Measurements from ENCODE around the gene ARSH. TPM values are rescaled to one million over a fixed set of nuclear protein-coding genes. Genes with fewer than 3 reads are reported as not detected.
"Not testable (repeated sequence)": the region's sequence is repeated elsewhere in the genome, so short reads cannot be mapped to it uniquely, and the experiment has no call there.

ARSH gene
- polyA plus RNA-seq, 4 donors = not detected

DNA sequence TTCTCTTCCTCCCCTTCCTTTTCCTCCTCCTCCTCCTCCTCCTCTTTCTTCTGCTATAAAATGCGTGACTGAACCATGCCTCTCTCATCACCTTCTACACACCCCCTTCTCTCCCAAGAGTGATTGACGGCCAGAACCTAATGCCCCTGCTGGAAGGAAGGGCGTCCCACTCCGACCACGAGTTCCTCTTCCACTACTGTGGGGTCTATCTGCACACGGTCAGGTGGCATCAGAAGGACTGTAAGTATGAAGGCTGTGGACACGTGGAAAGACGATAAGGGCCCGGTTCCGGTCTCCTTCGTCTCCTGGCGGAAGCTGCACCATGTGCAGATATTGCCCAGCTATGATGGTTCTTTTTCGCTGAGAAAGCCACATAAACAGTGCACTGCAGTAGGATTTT lies 22.8 kb downstream of the ARSH start:
- no peak for DNase-seq (ENCODE audit: low read depth in 4 of 4, low spot score in 3 of 4)

DNA sequence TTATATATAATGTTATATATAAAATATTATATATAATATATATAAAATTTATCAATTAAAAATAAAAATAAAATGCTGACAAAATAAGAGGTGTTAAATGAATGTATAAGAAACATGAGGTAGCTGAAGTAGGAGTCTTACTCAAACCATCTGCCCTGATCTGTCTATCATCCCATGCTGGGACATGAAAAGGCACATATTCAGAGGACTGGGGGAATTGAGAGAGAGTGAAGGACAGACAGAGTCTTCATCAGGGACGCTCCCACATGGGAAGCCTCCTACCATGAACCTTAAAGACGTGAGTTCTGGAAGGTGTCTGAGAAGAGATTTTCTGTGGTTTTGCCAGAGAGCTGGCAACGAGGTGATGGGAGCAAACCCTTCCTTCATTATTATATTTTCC lies 30.9 kb downstream of the ARSH start:
- no peak for DNase-seq (ENCODE audit: low read depth in 4 of 4, low spot score in 3 of 4)

DNA sequence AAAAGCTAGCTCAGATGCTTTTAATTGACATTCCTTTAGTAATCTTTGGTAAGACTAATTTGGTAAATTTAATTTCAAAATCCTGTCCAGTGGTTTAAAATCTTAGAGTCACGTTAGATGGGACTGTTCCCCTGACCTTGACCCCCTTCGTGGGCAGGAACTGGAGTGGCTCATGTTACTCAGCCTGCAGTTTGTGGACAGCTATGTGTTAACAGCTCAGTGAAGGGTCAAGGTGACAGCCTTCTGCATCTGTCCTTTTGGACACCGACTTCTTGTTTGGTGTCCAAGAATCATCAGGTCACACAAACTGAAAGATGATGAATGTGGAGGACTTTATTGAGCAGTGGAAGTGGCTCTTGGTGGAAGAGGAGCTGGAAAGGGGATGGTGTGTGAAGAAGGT lies 37.9 kb downstream of the ARSH start:
- no peak for DNase-seq (ENCODE audit: low read depth in 4 of 4, low spot score in 3 of 4)

DNA sequence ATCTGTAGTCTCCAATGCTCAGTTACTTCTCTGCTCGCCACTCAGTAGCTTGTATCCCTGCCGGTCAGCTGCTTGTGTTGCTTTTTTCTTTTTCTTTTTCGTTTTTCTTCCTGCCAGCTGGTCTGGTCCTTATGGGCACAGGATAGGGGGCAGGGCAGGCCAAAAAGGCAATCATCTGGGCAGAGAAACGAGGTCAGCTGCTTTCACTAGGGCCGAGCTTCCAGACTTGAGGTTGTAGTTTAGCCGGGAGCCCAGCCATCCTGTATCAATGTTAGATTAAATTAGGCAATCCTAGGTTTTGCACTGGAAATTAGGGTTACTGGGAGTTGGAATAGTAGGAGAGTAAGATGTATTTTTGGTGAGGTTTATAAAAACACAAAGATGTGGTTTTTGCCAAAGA lies 38.3 kb downstream of the ARSH start:
- no peak for DNase-seq (ENCODE audit: low read depth in 4 of 4, low spot score in 3 of 4)

DNA sequence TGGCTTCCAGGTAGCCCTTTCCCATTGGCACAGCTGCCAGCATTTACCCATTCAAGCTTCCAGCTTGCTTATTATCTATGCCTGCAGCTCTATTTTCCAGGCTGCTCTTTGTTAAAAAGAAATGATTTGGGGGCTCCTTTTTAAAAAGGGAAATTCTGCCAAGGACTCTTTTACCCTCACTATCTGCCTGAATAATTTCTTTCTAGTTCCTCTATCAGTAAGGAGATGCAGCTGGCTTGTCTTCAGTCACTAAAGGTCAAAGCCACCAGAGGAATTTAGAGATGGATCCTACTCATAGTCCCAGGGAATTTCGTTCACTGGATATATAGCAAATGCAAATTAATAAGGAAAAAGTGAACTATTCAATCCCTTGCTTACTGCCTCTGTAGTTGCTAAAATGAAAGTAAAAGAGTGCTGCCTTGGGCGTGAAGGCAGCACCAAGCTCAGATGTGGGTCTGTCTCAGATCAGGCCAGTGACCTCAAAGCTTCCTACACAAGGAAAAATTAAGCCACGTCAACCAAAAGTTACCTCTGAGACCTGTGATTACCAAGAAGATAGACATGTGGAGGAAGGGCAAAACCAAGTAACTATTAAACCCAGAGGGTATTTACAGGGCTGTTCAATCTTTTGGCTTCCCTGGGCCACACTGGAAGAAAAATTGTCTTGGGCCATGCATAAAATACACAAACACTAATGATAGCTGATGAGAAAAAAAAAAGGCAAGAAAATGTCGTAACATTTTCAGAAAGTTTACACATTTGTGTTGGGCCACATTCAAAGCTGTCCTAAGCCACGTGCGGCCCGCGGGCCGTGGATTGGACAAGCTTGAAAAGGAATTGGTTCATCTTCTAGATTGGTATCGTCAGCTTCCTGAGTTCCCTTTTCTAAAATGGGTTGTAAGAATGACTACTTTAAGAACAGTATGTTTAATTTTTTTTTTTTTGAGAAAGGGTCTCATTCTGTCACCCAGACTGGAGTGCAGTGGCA lies 40.2 kb downstream of the ARSH start:
- DNase-seq (ENCODE audit: low read depth in 4 of 4, low spot score in 3 of 4) = no peak

DNA sequence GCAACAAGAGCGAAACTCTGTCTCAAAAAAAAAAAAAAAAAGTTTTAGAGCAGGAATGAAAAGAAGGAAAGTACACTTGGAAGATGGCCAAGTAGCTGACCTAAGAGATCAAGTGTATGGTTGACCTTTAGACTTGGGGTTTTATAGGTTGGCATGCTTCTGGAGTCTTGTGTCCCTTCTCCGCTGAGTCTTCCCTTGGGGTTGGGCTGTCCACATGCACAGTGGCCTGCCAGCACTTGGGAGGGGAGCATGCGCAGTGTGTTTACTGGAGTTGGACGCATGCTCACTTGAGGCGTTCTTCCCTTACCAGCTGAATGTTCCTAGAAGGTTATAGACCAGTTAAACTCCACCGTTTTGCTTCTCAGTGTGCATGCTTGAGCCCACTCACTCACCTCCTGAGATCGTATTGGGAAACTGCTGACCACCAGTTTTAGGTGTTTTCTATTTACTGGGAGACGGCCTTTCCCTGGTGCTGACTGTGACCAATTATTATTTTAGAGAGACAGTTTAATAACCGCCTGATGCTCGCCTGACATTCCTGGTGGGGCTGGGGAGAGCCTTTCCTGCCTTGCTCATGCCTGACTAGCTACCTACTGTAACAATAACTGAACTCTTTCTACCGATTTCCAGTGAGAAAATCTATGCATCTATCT lies 44.3 kb downstream of the ARSH start:
- DNase-seq (ENCODE audit: low read depth in 4 of 4, low spot score in 3 of 4) = not testable (repeated sequence)

DNA sequence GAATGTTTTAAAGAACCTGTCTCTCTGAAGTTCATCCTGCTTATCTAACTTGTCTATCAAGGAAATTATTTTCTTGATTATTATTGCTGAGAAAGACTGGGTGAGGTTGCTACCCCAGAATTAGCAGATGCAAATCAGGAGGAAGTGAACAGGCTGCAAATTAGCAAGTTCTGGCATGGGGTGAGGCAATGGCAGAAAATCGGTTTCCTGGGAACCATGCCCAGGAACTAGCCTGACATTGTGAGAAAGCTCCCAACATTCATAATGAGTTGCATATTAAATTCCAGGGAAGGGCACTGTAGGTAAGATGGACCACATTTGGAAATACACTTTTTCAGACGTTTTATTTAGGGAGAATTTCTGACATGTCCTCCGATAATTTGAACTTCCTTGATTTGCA lies 46.5 kb downstream of the ARSH start:
- no peak for DNase-seq (ENCODE audit: low read depth in 4 of 4, low spot score in 3 of 4)

DNA sequence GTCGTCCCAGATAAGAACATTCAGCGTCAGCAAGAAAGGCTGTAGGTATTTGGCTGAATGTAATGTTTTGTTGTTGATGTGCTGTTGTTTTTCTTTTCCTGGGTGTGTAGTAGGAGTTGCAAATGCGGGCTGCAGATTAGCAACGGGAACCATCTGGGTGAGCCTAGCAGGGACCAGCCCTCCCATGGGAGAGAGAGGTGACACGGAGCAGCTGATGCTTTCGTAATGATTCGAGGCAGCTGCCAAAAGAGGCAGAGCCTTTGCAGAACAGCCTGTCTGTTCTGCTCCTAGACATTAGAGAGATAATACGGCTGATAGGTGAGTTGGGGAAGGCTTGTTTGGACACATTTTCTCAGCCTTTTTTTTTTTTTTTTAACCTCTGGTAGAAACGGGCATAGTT lies 60.2 kb downstream of the ARSH start:
- DNase-seq (ENCODE audit: low read depth in 4 of 4, low spot score in 3 of 4) = no peak

DNA sequence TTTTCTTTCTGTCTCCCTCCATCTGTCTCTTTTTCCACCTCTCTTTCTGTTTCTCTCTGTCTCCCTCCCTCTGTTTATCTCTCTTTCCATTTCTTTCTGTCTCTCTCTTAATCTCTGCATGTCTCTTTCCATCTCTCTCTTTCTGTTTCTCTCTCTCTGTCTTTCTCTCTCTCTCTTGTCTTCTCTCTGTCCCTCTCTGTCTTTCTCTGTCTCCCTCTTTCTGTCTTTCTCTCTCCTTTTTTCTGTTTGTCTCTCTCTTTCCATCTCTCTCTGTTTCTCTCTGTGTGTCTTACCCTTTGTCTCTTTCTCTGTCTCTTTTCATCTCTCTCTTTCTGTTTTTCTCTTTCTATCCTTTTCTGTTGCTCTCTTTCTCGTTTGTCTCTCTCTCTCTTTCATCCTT lies 69.6 kb downstream of the ARSH start:
- no peak for DNase-seq (ENCODE audit: low read depth in 4 of 4, low spot score in 3 of 4)

DNA sequence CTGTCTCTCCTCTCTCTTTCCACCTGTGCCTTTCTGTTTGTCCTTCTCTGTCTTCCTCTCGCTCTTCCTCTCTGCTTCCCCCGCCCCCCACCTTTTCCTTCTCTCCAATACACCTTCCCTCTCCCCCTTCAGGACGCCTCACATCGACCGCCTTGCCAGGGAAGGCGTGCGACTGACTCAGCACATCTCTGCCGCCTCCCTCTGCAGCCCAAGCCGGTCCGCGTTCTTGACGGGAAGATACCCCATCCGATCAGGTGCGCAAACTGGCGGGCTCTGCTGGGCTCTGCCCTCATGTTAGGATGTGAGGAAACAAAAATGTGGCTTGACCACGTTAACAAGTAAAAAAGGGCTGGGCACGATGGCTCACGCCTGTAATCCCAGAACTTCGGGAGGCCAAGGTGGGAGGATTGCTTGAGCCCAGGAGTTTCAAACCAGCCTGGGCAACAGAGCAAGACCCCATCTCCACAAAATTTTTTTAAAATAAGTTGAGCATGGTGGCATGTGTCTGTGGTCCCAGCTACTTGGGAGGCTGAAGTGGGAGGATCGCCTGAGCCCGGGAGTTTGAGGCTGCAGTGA lies 70.2 kb downstream of the ARSH start:
- DNase-seq (ENCODE audit: low read depth in 4 of 4, low spot score in 3 of 4) = no peak

Other genes starting within 250 kb of the ARSH start
- 10 to 100 TPM; 11.2 to 17.4 (median 14.5) TPM for gene GYG2, start 177.6 kb upstream of the ARSH start, polyA plus RNA-seq (ENCODE audit: insufficient read length in 4 of 4)
- 10 to 100 TPM; 11.7 to 58.7 (median 51.8) TPM for gene ARSD, start 77.2 kb upstream of the ARSH start, polyA plus RNA-seq (ENCODE audit: insufficient read length in 4 of 4)
- under 1 TPM; 0.14 to 0.27 (median 0.21) TPM for gene ARSF, start 34.9 kb downstream of the ARSH start, polyA plus RNA-seq (ENCODE audit: insufficient read length in 4 of 4)